Caco-2 (cell line): ENCODE results near the gene ABCC1. TPM values are rescaled to one million over a fixed set of nuclear protein-coding genes. Genes with fewer than 3 reads are reported as not detected.
"Not testable (repeated sequence)": the region's sequence is repeated elsewhere in the genome, so short reads cannot be mapped to it uniquely, and the experiment has no call there.

Source experiments
- BruUV-seq: library from RNA; stranded (reverse); fragments of 400-500 nt; replicated peaks from 2 replicates; lab custom pipeline; 2021; lab: Mats Ljungman, UMichigan
- CTCF ChIA-PET: fragments of 300-600 bp; sonication (Branson Sonifier 250); formaldehyde crosslinking; loops from one replicate; lab custom pipeline; 2022; ENCODE audit warnings: antibody characterized with exemption; lab: Charles Lee
- POLR2A ChIA-PET: fragments of 300-600 bp; sonication (Branson Sonifier 250); formaldehyde crosslinking; loops from one replicate; lab custom pipeline; 2022; ENCODE audit warnings: antibody characterized with exemption; lab: Charles Lee
- DNase-seq, 2 experiments: peaks; one replicate each; pipeline versions ENCODE4 v3.0.0 to v3.0.0-alpha.2; 2020 to 2022
- H3K27me3 ChIP-seq: replicated peaks from 2 replicates; pipeline ENCODE4 v1.6.0; 2011; ENCODE audit warnings: low read length; ENCODE audit not compliant: control insufficient read depth, insufficient read depth
- H3K36me3 ChIP-seq: 2 replicates; pipeline ENCODE4 v1.5.1; 2011; ENCODE audit warnings: low read length; ENCODE audit not compliant: control insufficient read depth, insufficient read depth
- H3K4me1 ChIP-seq: fragments of 250-450 bp; sonication (Bioruptor Pico); 2 replicates; pipeline ENCODE4 v1.5.1; 2020; ENCODE audit warnings: mild to moderate bottlenecking
- H3K4me3 ChIP-seq: 2 replicates; pipeline ENCODE4 v1.5.1; 2011; ENCODE audit warnings: low read depth, mild to moderate bottlenecking, control low read depth, low read length
- H3K9me3 ChIP-seq: fragments of 250-450 bp; sonication (Bioruptor Pico); 2 replicates; pipeline ENCODE4 v1.5.1; 2020; ENCODE audit warnings: mild to moderate bottlenecking, moderate library complexity
- H3K27ac Mint-ChIP-seq: one replicate; pipeline ENCODE4 v1.8.0; 2022; ENCODE audit warnings: mixed read lengths; ENCODE audit not compliant: unreplicated experiment
- H3K27me3 Mint-ChIP-seq: one replicate; pipeline ENCODE4 v1.8.0; 2022; ENCODE audit warnings: mixed read lengths; ENCODE audit not compliant: insufficient read depth, unreplicated experiment
- H3K36me3 Mint-ChIP-seq: one replicate; pipeline ENCODE4 v1.8.0; 2022; ENCODE audit warnings: mild to moderate bottlenecking, mixed read lengths; ENCODE audit not compliant: insufficient read depth, unreplicated experiment
- H3K4me1 Mint-ChIP-seq: one replicate; pipeline ENCODE4 v1.8.0; 2022; ENCODE audit warnings: low read depth, mixed read lengths; ENCODE audit not compliant: unreplicated experiment
- H3K4me3 Mint-ChIP-seq: one replicate; pipeline ENCODE4 v1.8.0; 2022; ENCODE audit warnings: mild to moderate bottlenecking, moderate library complexity, mixed read lengths; ENCODE audit not compliant: unreplicated experiment
- H3K9me3 Mint-ChIP-seq: one replicate; pipeline ENCODE4 v1.8.0; 2022; ENCODE audit warnings: mixed read lengths; ENCODE audit not compliant: unreplicated experiment
- intact Hi-C: fragments of 100-400 bp; cut with micrococcal nuclease; formaldehyde crosslinking; loops from one replicate; pipeline ENCODE4 v1.10.0; 2022; ENCODE audit not compliant: unreplicated experiment
- total RNA-seq: library from RNA; stranded (reverse); gene quantifications from 2 replicates; pipeline ENCODE4 v1.2.3, GENCODE V29; 2022
- TF ChIP-seq, protein P1 (sequence below), 2 experiments: fragments of 200-600 bp in 1 of 2; IDR thresholded peaks; 1 replicate in 1 of 2; 2 replicates in 1 of 2; pipeline versions ENCODE4 v1.5.1 to v1.8.0; 2011 to 2022; ENCODE audit warnings: antibody characterized with exemption in 1 of 2, control low read depth in 1 of 2, inconsistent platforms in 1 of 2, low read depth in 1 of 2, low read length in 1 of 2, mild to moderate bottlenecking in 1 of 2, moderate library complexity in 1 of 2; ENCODE audit not compliant: insufficient read depth in 1 of 2, severe bottlenecking in 1 of 2, unreplicated experiment in 1 of 2

Gene ABCC1
- total RNA-seq, 1 experiment from 2014 or later, result 22.3 TPM

DNA sequence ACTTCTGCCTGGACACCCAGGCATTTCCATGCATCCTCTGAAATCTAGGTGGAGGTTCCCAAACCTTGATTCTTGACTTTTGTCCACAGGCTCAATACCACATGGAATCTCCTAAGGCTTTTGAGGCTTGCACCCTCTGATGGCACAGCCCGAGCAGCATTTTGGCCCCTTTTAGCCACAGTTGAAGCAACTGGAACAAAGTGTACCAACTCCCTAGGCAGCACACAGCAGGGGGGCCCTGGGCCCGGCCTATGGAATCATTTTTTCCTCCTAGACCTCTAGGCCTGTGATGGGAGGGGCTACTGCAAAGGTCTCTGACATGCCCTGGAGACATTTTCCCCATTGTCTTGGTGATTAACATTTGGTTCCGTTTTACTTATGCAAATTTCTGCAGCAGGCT, 32.0 kb downstream of the ABCC1 start:
- intact Hi-C loops, result no loop called here
- CTCF ChIA-PET, result no interaction called here
- H3K4me1 ChIP-seq, result no peaks in the 10 kb centered on the region
- H3K27me3 ChIP-seq, result no peaks in the 10 kb centered on the region
- no peak overlapping the region for H3K4me3 ChIP-seq
- peak in 1 of 2 experiments; percentile 19 for DNase-seq
- Mint-ChIP-seq H3K4me3 (no peak overlapping the region), H3K36me3 (peaks cover 11% of the 10 kb centered on the region), H3K4me1 (no peaks in the 10 kb centered on the region), H3K27ac (no peak overlapping the region), H3K9me3 (peaks cover 33% of the 10 kb centered on the region), H3K27me3 (no peaks in the 10 kb centered on the region)
- peaks cover 24% of the 10 kb centered on the region for H3K9me3 ChIP-seq
- H3K36me3 ChIP-seq, result no peaks in the 10 kb centered on the region
- TF ChIP-seq, protein P1, sequence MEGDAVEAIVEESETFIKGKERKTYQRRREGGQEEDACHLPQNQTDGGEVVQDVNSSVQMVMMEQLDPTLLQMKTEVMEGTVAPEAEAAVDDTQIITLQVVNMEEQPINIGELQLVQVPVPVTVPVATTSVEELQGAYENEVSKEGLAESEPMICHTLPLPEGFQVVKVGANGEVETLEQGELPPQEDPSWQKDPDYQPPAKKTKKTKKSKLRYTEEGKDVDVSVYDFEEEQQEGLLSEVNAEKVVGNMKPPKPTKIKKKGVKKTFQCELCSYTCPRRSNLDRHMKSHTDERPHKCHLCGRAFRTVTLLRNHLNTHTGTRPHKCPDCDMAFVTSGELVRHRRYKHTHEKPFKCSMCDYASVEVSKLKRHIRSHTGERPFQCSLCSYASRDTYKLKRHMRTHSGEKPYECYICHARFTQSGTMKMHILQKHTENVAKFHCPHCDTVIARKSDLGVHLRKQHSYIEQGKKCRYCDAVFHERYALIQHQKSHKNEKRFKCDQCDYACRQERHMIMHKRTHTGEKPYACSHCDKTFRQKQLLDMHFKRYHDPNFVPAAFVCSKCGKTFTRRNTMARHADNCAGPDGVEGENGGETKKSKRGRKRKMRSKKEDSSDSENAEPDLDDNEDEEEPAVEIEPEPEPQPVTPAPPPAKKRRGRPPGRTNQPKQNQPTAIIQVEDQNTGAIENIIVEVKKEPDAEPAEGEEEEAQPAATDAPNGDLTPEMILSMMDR (IDR thresholded peaks at IDR 0.05; ENCODE audit: insufficient read depth in 1 of 2, low read depth in 1 of 2, low read length in 1 of 2, severe bottlenecking in 1 of 2, unreplicated experiment in 1 of 2), result no peak
- POLR2A ChIA-PET, result no interaction called here
- BruUV-seq, result no TSS peak

DNA sequence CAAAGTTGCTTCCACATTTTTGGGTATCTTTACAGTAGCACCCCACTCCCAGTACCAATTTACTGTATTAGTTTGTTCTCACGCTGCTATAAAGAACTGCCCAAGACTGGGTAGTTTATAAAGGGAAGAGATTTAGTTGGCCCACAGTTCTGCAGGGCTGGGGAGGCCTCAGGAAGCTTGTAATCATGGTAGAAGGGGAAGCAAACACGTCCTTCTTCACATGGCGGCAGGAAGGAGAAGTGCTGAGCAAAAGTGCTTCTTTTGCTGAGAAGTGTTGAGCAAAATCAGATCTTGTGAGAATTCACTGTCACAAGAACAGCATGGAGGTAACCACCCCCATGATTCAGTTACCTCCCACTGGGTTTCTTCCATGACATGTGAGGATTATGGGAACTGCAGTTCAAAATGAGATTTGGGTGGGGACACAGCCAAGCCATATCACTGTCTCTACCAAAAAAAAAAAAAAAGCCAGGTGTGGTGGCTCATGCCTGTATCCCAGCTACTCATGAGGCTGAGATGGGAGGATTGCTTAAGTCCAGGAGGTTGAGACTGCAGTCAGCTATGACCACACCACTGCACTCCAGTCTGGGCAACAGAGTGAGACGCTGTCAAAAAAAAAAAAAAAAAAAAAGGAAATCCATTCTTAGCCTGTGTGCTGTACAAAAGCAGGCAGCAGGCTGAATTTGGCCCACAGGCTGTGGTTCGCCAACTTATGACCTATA, 32.9 kb downstream of the ABCC1 start:
- H3K4me3 ChIP-seq, DNase-seq, H3K4me3 Mint-ChIP-seq, H3K27ac Mint-ChIP-seq, intact Hi-C loops, H3K4me1 Mint-ChIP-seq, CTCF ChIA-PET, H3K36me3 Mint-ChIP-seq, H3K27me3 ChIP-seq, H3K27me3 Mint-ChIP-seq, BruUV-seq, H3K4me1 ChIP-seq, H3K36me3 ChIP-seq, POLR2A ChIA-PET: not testable (repeated sequence)
- H3K9me3 ChIP-seq, result peaks cover 24% of the 10 kb centered on the region
- H3K9me3 Mint-ChIP-seq, result peaks cover 33% of the 10 kb centered on the region

DNA sequence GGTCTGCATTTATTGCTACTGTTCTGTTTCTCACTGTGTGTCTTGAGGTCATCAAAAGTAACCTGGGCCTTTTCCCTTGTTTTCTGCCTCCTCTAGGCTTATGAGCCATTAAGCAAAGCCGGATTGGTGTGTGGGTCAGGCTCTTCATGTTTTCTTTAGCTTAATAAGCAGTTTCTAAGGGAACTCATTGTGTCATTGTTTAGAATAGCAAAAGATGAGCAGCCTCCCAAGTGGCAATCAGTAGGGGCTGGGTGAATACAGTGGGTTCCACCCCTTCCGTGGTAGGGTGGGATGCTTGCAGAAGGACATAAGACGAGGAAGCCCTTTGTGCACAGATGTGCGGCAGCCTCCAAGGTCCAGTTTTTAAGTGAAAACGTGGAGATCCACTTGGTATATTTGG, 34.5 kb downstream of the ABCC1 start:
- Histone ChIP-seq H3K27me3 (no peaks in the 10 kb centered on the region), H3K36me3 (no peaks in the 10 kb centered on the region; the same call in 1 of the 2 replicates), H3K4me3 (no peak overlapping the region), H3K4me1 (no peaks in the 10 kb centered on the region), H3K9me3 (peaks cover 17% of the 10 kb centered on the region)
- ChIA-PET CTCF (no interaction called here), POLR2A (no interaction called here)
- no TSS peak for BruUV-seq
- H3K9me3 Mint-ChIP-seq, result peaks cover 26% of the 10 kb centered on the region
- TF ChIP-seq, protein P1 (IDR thresholded peaks at IDR 0.05; ENCODE audit: insufficient read depth in 1 of 2, low read depth in 1 of 2, low read length in 1 of 2, severe bottlenecking in 1 of 2, unreplicated experiment in 1 of 2), result no peak
- H3K4me1 Mint-ChIP-seq, result no peaks in the 10 kb centered on the region
- no peak overlapping the region for H3K4me3 Mint-ChIP-seq
- H3K27ac Mint-ChIP-seq, result no peak overlapping the region
- H3K27me3 Mint-ChIP-seq, result no peaks in the 10 kb centered on the region
- H3K36me3 Mint-ChIP-seq, result peaks cover 10% of the 10 kb centered on the region
- no peak for DNase-seq
- intact Hi-C loops, result no loop called here
